ENCODE measurements around the gene DOC2B.
"Not testable (repeated sequence)": the region's sequence is repeated elsewhere in the genome, so short reads cannot be mapped to it uniquely, and the experiment has no call there.

Gene DOC2B

DNA sequence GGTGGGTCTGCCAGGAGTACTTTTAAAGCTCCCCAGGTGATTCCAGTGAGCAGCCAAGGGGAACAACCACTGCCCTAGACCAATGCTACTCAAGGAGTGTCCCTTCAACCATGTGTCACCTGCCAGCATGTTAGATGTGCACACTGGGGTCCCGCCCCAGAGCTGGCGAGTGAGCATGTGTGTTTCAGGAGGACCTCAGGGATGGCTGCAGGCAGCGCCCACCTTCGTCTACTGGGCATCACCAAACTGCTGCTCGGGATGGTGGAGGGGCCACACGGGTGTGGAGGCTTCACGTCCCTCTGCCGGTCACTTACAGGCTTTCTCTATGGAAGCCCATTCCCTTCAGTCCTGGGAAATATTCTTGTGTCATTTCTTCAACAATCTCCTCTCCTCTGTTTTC, 29.0 kb upstream of the DOC2B start:
- no peak for DNase-seq

DNA sequence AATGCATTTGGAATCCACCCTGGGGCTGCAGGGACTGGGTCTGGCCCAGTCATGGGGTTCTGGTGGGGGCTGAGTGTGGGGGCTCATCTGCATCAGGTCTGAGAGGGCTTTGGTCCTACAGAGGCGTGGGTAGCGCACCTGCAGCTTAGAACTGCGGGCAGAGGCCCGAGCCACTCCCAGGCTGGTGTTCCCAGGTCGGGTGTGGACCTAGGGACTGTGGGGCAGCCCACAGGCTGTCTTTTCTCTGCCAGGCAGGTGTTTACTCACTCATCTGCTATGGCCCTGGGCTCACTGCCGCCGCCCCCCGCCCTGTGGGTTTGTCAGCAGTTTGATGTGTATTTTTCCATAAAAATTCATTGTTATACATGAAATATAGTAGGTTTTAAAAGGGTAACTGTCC, 27.0 kb upstream of the DOC2B start:
- no peak for DNase-seq

DNA sequence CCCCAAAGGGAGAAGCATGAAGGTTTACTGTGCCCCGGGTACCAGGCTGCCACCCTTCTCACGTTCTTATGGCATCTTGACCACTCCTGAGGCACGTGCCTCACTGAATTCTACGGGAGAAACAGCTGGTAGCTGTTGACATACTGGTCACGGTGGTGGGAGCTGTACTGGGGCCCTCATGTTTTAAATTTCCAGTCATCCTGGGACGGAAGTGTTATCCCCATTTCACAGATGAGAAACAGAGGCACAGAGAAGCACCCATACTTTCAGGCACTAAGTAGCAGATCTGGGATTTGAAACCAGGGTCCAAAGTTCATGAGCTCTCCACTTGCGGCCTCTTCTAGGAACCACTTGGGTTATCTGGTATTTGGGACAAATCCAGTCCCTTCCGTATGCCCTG, 26.3 kb upstream of the DOC2B start:
- DNase-seq = no peak

DNA sequence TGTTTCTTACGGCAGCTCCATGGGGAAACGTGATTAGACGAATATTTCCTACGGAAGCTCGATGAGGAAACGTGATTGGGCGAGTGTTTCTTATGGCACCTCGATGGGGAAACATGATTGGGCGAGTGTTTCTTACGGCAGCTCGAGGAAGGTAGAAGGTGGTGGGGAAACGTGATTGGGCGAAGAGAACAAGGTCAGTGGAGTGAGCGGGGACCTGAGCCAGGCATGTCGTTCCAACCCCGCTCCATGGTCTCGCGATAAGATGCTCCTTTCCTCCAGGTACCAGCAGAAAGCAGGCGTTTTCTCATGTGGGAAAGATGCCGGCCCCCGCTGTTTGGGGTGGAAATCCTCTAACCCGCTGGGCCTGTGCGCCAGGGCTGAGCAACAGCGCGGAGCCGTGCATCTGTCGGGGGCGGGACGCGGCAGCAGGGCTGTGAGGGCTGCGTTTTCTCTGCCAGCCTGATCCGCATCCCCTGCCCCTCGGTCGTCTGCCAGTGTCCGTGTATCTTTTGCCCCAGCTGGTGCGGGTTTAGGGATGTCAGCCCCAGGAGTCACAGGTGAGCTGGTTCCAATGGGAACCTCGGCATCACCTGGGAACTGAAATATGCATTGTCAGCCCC, 25.6 kb upstream of the DOC2B start:
- DNase-seq = no peak

DNA sequence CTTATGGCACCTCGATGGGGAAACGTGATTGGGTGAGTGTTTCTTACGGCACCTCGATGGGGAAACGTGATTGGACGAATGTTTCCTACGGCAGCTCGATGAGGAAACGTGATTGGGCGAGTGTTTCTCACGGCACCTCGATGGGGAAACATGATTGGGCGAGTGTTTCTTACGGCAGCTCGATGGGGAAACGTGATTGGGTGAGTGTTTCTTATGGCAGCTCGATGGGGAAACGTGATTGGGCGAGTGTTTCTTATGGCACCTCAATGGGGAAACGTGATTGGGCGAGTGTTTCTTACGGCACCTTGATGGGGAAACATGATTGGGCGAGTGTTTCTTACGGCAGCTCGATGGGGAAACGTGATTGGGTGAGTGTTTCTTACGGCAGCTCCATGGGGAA, 25.0 kb upstream of the DOC2B start:
- DNase-seq = not testable (repeated sequence)

DNA sequence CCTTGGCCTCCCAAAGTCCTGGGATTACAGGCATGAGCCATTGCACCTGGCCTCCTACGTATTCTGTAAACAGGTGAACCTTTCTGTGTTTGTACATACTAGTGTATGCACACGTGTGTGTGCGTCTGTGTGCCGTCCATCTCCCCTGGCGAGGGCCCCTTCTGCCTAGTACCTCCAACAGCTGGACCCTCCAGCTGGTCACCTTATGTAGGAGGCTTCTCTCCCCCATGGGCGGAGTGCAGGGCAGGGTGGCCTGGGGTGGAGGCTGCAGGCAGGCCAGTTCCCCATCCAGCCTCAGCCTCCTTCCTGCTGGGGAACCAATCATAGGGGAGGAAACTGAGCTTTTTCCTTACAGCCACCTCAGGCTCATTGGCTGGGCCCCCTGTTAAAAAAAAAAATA, 24.4 kb upstream of the DOC2B start:
- DNase-seq = no peak

DNA sequence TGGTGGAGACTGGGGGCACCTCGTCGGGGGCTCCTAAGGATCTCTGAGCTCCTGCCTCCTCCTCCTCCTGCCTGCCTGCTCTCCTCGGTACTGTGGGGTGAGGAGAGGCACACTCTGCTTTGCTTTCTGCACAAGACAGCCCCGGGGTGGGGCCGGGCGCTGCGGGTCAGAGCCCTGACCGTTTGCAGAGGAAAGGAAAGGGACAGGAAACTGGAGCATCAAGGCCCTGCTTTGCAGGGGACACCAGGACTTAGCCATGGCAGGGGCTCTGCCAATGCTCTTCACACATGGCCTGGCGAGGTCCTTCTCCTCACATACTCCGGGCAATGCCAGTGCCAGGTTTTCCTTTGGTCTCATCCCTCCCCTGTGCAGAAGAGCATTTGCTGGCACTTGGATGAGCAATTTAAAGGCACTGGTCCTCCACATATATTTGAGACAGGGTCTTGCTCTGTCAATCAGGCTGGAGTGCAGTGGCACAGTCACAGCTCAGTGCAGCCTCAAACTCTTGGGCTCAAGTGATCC, 23.8 kb upstream of the DOC2B start:
- no peak for DNase-seq

DNA sequence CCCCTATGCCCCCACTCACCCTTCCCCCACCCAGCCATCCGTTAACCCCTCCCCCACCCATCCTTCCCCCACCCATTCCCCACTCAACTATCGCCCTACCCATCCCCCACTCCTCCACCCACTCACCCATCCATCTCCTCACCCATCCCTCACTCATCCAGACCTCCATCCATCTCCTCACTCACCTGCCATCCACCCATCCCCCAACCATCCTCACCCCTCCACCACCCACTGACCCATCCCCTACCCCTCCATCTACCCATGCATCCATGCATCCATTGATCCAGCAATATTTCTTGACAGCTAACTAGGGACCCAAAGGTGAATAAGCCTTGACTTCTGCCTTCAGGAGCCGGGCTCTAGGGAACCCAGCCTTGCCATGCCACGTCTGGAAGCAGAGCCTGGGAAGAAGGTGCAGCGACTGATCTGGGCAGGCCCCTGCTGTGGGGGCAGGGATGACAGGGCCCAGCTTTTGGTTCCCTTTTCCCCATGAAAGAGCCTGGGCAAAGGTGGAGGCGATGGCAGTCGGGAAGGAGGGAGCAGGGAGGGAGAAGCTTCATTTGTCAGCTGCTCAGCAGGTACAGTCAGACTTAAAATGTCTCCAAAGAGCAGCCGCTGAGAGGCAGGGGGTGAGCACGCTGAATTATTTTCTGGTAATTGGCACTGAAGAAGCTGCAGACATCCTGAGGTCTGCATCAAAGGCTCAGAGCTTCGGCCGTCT, 23.1 kb upstream of the DOC2B start:
- DNase-seq = no peak

DNA sequence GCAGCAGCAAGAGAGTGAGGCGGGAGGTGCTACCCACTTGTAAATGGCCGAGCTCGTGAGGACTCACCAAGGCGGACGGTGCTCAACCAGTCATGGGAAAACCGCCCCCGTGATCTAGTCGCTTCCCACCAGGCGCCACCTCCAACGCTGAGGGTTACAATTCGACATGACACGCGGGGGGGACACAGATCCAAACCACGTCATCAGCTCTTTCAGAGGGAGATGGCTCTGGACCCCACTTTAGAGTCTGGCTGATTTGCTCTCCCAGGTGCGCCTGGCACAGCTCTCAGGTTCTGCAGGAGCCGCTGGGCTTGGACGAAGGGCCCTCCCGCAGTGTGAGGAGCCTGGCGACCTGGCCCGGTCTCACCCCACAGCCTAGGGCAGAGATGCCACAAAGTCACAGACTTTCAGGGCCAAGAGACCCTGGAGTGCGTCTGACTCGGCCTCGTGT, 21.1 kb upstream of the DOC2B start:
- no peak for DNase-seq

DNA sequence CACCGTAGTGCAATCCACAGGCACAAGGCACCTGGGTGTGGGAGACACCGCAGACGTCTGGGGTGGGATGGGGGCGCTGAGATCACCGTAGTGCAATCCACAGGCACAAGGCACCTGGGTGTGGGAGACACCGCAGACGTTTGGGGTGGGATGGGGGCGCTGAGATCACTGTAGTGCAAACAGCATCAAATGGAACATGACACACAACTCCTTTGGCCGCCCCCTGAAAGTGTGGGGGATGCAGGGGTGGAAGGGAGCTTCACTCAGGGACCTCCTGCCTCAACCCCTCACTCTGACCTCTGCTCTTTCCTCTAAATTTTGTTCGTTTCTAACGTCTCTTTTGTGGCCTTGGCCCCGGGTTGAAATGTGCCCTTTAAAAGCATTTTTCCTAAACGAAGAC, 20.3 kb upstream of the DOC2B start:
- not testable (repeated sequence) for DNase-seq

DNA sequence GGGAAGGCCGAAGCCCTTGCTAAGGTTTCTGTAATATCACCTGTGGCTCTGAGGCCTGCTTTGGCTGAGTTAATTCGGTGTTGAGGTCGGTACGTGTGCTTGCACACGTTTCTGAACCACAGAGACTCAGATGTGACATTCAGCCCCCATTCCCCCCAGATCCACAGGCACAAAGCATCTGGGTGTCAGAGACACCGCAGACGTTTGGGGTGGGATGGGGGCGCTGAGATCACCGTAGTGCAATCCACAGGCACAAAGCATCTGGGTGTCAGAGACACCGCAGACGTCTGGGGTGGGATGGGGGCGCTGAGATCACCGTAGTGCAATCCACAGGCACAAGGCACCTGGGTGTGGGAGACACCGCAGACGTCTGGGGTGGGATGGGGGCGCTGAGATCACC, 19.8 kb upstream of the DOC2B start:
- not testable (repeated sequence) for DNase-seq

DNA sequence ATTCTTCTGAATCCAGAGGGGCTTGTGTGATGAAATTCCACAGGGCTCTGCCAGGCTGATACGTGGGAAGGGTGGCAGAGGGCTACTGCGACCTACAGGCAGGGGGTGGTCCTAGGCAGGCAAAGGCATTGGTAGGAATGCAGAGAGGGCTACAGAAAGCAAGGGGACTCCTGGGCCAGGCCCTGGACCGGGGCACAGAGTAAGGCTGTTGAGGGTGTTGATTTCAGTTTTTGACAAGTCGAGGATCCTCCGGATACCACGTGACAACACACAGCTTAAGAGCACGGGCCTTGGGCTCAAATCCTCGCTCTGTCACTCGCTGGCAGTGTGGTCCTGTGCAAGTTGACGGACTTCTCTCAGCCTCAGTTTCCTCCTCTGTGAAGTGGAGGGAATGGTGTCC, 19.1 kb upstream of the DOC2B start:
- no peak for DNase-seq

DNA sequence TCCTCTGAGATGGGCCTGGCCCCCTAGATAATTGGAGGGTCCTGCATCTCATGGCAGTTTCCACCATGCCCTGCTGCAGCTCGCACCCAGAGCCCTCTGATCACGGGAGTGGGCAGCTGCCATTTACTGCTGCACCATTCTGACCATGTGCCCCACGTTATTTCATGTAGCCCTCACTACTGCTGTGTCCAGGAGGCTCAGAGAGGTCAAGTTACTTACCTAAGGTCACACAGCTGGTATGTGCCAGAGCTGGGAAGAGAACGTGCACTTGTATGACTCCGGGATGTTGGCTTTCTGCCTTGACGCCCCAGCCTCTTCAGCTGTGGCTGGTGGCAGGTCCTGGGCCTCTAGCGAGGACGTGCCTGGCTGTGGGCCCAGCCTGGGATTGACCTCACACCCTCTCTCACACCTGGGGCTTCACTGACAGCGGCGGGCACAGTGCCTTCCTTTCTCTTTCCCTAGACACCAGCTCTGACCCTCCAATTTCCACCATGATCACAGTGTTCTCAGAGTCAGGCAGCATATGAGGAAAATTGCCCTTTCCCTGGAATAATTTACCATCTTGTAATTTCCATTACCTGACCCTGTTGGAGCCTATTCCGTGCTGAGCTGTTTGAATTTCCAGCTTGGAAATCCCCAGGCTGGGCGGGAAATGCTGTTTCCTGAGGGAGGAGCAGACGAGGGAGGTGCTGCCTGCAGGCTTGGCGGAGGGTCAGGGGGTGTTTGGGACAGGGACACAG, 18.5 kb upstream of the DOC2B start:
- no peak for DNase-seq

DNA sequence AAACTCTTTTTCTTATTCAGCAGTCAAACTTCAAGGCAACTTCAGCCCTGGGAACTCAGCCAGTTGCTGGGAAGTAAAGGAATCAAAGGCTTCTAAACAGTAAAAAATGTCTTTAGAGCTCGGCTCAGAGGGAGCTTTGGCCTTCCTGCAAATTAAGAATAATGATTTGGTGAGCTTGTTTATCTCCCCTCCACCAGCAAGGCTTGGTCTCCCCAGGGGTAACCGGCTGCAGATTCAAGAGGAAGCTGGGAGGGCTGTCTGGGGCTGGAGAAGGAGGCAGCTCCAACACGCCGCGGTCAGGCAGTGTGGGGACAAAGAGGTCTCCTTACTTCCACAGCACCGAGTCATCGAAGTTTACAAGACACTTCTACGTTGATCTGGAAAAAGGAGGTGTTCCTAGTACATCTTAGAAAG, 17.7 kb upstream of the DOC2B start:
- DNase-seq = no peak

DNA sequence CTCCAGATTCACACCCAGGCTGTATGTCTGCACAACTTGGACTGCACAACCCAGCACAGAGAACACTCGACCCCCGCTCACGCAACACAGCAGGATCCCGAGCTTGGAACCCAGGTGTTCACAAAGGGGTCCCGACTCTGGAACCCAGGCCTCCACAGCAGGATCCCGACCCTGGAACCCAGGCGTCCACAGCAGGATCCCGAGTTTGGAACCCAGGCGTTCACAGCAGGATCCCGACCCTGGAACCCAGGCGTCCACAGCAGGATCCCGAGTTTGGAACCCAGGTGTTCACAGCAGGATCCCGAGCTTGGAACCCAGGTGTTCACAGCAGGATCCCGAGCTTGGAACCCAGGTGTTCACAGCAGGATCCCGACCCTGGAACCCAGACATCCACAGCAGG, 16.8 kb upstream of the DOC2B start:
- not testable (repeated sequence) for DNase-seq

DNA sequence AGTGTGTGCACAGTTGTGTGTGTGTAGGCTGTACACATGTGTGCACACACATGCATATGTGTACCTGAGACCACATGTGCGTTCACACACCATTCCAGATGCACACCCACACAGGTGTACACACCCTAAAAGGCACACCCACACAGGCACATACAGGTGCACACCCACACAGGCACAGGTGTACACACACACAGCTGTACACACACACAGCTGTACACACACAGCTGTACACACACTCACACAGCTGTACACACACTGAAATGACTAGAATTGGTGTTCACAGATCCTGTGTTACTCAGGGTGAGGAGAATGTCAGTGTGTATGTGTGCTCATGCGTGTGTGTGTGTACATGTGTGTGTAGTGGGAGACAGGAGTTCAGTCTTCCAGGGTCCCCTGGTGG, 15.9 kb upstream of the DOC2B start:
- no peak for DNase-seq

DNA sequence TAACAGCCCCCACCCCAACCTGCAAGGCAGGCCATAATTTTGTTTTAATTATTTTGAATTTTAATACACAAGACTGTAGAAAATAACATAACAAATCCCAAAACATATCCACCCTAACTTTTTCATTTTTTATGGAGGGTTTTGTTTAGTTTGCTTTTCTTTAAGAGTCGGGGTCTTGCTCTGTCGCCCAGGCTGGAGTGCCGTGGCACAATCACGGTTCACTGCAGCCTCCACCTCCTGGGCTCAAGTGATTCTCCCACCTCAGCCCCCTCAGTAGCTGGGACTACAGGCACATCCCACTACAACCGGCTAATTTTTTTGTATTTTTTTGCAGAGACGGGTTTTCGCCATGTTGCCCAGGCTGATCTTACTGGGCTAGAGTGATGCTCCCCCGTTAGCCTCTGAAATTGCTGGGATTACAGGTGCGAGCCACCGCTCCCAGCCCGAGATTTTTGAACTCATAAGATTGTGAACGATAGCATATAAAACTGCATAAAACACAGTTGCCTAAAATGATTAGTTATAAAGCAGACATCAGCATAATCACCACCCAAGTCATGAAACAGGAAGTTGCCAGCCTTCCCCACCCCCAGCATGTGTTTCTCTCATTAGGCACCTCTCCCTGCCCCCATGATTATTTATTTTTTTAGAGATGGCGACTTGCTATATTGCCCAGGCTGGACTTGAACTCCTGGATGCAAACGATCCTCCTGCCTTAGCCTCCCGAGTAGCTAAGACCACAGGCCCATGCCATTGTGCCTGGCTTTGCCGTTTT, 13.6 kb upstream of the DOC2B start:
- no peak for DNase-seq

DNA sequence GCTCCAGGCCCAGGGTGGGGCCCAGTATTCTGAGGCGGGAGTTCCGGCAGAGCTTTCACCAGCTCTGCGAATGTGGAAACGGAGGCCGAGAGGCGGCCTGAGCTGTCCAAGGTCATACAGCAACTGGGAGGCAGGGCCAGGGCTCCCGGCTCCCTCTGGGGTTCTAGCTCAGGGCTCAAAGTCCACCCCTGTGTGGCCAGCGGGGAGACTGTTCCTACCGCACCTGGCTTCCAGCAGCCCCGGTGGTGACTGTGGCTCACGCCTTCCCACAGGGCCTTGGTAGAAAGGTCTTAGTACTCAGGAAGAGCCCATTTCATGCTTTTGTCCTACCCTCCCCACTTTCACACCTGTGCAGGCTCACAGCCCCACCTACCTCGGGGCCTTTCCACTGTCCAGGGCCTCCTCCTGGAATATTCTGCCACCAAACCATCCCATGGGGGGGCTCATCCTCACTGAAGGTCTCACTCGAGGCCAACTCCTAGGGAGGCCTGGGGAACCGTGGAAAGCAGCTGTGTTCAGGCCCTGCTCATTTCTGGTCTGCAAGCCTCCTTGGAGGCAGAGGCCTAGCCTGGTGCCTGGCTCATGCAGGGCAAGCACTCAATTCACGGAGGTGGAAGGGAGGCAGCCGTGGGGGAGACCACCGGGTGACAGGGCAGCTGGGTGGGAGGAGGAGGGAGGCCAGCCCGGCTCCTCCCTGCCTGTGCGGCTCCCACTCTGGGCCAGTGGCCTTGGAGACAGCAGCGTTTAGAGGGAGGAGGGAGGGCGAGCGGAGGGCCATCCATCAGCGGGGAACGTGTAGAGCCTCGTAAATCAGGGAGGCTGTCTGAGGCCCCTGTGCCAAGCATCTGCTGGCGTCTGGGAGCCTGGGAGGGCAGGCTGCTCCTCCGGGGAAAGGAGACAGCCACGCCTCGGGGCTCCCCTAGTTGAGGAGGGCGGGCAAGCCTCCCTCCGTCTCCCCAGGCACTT, 12.7 kb upstream of the DOC2B start:
- DNase-seq = no peak

DNA sequence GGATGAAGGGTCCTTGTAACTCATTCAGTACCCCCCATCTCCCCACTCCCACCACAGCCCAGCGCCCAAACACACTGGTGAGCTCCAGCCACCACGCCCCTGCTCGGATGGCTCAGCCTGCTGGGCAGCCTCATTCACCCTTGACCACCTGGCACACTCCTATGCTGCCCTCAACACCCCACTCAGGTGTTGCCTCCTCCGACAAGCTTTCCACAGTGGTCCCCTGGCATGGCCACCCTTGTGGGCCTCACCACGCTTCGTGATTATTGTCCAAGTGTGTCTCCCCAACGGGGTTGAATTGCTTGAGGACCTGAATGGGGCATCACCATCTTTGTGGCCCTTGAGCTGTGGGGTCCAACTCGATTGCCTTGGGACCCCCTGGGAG, 12.0 kb upstream of the DOC2B start:
- no peak for DNase-seq

DNA sequence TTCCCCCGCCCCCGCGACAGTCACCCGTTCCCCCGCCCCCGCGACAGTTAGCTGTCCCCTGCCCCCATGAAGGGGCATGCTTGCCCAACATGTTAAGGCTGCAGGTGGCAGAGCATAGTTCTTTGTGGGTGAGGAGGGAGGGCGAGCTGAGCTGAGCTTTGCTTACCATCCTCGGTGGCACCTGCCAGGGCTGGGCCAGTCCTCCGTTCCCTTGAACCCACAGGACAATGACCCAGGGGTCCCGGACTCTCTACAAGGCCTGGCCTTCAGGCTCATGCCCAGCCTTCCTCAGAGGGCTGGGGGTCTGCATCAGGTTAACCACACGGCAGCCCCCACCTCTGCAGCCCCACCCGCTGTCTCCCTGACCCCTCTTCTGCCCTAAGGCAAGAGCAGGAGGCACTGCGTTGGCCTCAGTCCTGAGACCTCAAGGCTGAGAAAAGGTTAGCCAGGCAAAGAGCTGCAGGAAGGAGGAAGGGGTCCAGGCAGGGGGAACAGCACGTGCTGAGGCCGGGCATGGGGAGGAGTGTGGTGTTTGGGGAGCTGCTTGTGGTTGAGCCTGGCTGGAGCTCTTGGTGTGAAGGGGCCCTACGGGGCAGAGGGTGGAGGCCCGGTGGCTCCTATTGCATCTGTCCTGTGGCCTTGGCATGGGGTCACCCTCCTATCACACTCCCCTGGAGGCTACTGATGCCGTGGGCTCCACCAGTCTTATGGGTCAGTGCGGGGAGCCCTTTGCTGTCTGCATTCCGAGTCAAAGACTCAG, 11.4 kb upstream of the DOC2B start:
- DNase-seq = no peak

DNA sequence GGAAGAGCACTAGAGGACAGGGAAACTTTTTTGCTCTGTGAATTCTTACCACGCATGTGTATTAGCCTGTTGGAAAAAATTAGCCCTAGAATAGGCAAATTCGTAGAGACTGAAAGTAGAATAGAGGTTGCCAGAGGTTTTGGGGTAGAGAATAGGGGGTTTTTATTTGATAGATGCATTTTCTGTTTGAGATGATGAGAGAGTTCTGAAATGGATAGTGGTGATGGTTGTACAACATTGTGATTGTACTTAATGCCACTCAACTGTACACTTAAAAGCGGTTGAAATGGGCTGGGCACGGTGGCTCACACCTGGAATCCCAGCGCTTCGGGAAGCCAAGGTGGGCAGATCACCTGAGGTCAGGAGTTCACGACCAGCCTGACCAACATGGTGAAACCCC, 8.0 kb upstream of the DOC2B start:
- DNase-seq = no peak

Data from NCI-H510A treated with DMSO at 0.1 percent for 48 hours (cell line).